Esophagus muscularis mucosa (tissue), 4 donors: Measurements from ENCODE around the gene FGFBP2. TPM values are rescaled to one million over a fixed set of nuclear protein-coding genes. Genes with fewer than 3 reads are reported as not detected.

Source experiments
- DNase-seq: peaks from one replicate; pipeline ENCODE4 v3.0.0-alpha.2; 2017; ENCODE audit errors: extremely low spot score
- H3K27ac ChIP-seq, 4 donors: fragments of 200-600 bp; sonication (generic); replicated peaks in 1 of 4; 1 replicate in 3 of 4; 2 replicates in 1 of 4; pipeline ENCODE4 v1.5.1; 2016 to 2019; ENCODE audit warnings: mild to moderate bottlenecking in 1 of 4
- H3K27me3 ChIP-seq, 4 donors: fragments of 200-600 bp; sonication (generic); one replicate each; pipeline versions ENCODE4 v1.5.1 to v1.6.0; 2016 to 2019
- H3K36me3 ChIP-seq, 4 donors: fragments of 200-600 bp; sonication (generic); one replicate each; pipeline ENCODE4 v1.5.1; 2016 to 2019
- H3K4me1 ChIP-seq, 4 donors: fragments of 200-600 bp; sonication (generic); one replicate each; pipeline ENCODE4 v1.5.1; 2016 to 2019
- H3K4me3 ChIP-seq, 4 donors: fragments of 200-600 bp; sonication (generic); 1 replicate in 2 of 4; 2 replicates in 2 of 4; pipeline ENCODE4 v1.5.1; 2016 to 2019; ENCODE audit warnings: mild to moderate bottlenecking in 4 of 4, moderate library complexity in 1 of 4
- H3K9me3 ChIP-seq, 4 donors: fragments of 200-600 bp; sonication (generic); 1 replicate in 3 of 4; 2 replicates in 1 of 4; pipeline ENCODE4 v1.5.1; 2016 to 2019
- CTCF ChIP-seq, 3 experiments: fragments of 200-600 bp in 2 of 3; fragments of 450-650 bp in 1 of 3; sonication (generic) in 2 of 3; IDR thresholded peaks; one replicate each; pipeline ENCODE4 v1.5.1; 2017 to 2019; ENCODE audit warnings: antibody characterized with exemption in 3 of 3, mild to moderate bottlenecking in 2 of 3, moderate library complexity in 1 of 3
- EP300 ChIP-seq: sonication (generic); formaldehyde crosslinking; IDR thresholded peaks from one replicate; pipeline ENCODE4 v1.6.1; 2017; ENCODE audit warnings: antibody characterized with exemption
- POLR2A ChIP-seq: fragments of 450-650 bp; IDR thresholded peaks from one replicate; pipeline ENCODE4 v1.6.1; 2017; ENCODE audit warnings: antibody characterized with exemption, moderate library complexity, mild to moderate bottlenecking, low read depth
- POLR2AphosphoS5 ChIP-seq, 2 donors: sonication (generic); formaldehyde crosslinking; IDR thresholded peaks; one replicate each; pipeline ENCODE4 v1.6.1; 2017; ENCODE audit warnings: antibody characterized with exemption in 2 of 2
- WGBS: methylation state at CpG from one replicate; pipeline ENCODE4 v1.1.5; 2018; 5-methylcytosine and 5-hydroxymethylcytosine counted together
- intact Hi-C: fragments of 100-400 bp; cut with DNase I; formaldehyde crosslinking; loops from one replicate; pipeline ENCODE4 v1.15.1; 2023
- total RNA-seq, 4 donors: library from RNA; depleted of rRNA; stranded (reverse); fragments of >200 nt; gene quantifications; one replicate each; pipeline versions ENCODE4 v1.1.0 to v1.2.1, GENCODE V29; 2016

Gene FGFBP2
- total RNA-seq, 4 donors from 2014 or later, result 2.8 to 6.7 (median 6.0) TPM

- no peak for TF ChIP-seq CTCF (IDR thresholded peaks at IDR 0.05)
- TF ChIP-seq POLR2AphosphoS5 (IDR thresholded peaks at IDR 0.05), result no peak
- TF ChIP-seq EP300, result no peak
- no peak for TF ChIP-seq POLR2A
- intact Hi-C loops, result loop anchor here (10.0 kb wide), 1 partner anchor 262 kb away; no protein-coding TSS in a partner anchor
- WGBS, result 62% methylated on average over 4 of the region's 4 CpGs
- no peak overlapping the region for H3K27ac ChIP-seq
- peaks cover 6 to 9% (median 9%) of the 10 kb centered on the region in 4 donors for H3K4me1 ChIP-seq
- H3K36me3 ChIP-seq, result peaks cover 0 to 3% (median 0%) of the 10 kb centered on the region in 4 donors
- DNase-seq, result no peak
- H3K4me3 ChIP-seq, result no peak overlapping the region
- H3K27me3 ChIP-seq, result no peaks in the 10 kb centered on the region
- no peaks in the 10 kb centered on the region for H3K9me3 ChIP-seq
Observed at GRCh38 chr4:15996773-15997172, 33.8 kb upstream of the FGFBP2 start.

GRCh38 chr4:15995826-15996225, 32.9 kb upstream of the FGFBP2 start:
- TF ChIP-seq EP300, result no peak
- TF ChIP-seq POLR2A, result no peak
- no peak for TF ChIP-seq CTCF (IDR thresholded peaks at IDR 0.05)
- TF ChIP-seq POLR2AphosphoS5 (IDR thresholded peaks at IDR 0.05), result no peak
- 98% methylated on average over 3 of the region's 3 CpGs for WGBS
- no peak overlapping the region for H3K4me3 ChIP-seq
- peaks cover 0 to under 1% (median 0%) of the 10 kb centered on the region in 4 donors for H3K4me1 ChIP-seq
- no peak overlapping the region for H3K27ac ChIP-seq
- intact Hi-C loops, result loop anchor here (10.0 kb wide), 1 partner anchor 261 kb away; no protein-coding TSS in a partner anchor
- H3K36me3 ChIP-seq, result peaks cover 0 to 3% (median 0%) of the 10 kb centered on the region in 4 donors
- H3K9me3 ChIP-seq, result no peaks in the 10 kb centered on the region
- DNase-seq, result no peak
- H3K27me3 ChIP-seq, result no peaks in the 10 kb centered on the region

GRCh38 chr4:15992167-15992485, 29.2 kb upstream of the FGFBP2 start:
- H3K4me1 ChIP-seq, result no peaks in the 10 kb centered on the region
- DNase-seq, result no peak
- TF ChIP-seq CTCF (IDR thresholded peaks at IDR 0.05) (no peak), EP300 (no peak), POLR2A (no peak), POLR2AphosphoS5 (IDR thresholded peaks at IDR 0.05) (no peak)
- no peaks in the 10 kb centered on the region for H3K9me3 ChIP-seq
- H3K27ac ChIP-seq, result no peak overlapping the region
- no peak overlapping the region for H3K4me3 ChIP-seq
- H3K36me3 ChIP-seq, result peaks cover 0 to 3% (median 0%) of the 10 kb centered on the region in 4 donors
- WGBS, result 57% methylated on average over 2 of the region's 2 CpGs
- H3K27me3 ChIP-seq, result no peaks in the 10 kb centered on the region
- intact Hi-C loops, result loop anchor here (10.0 kb wide), 1 partner anchor 257 kb away; no protein-coding TSS in a partner anchor

GRCh38 chr4:15990570-15991285, 27.8 kb upstream of the FGFBP2 start:
- Histone ChIP-seq H3K9me3 (no peaks in the 10 kb centered on the region), H3K36me3 (peaks cover 0 to 11% (median 0%) of the 10 kb centered on the region in 4 donors), H3K4me3 (no peak overlapping the region), H3K4me1 (no peaks in the 10 kb centered on the region), H3K27me3 (no peaks in the 10 kb centered on the region), H3K27ac (no peak overlapping the region)
- DNase-seq, result no peak
- intact Hi-C loops, result loop anchor here (10.0 kb wide), 1 partner anchor 256 kb away; no protein-coding TSS in a partner anchor
- TF ChIP-seq CTCF (IDR thresholded peaks at IDR 0.05) (no peak), EP300 (no peak), POLR2A (no peak), POLR2AphosphoS5 (IDR thresholded peaks at IDR 0.05) (no peak)
- 83% methylated on average over 11 of the region's 12 CpGs for WGBS
